ENCODE measurements around the gene COL27A1.

COL27A1 gene

DNA sequence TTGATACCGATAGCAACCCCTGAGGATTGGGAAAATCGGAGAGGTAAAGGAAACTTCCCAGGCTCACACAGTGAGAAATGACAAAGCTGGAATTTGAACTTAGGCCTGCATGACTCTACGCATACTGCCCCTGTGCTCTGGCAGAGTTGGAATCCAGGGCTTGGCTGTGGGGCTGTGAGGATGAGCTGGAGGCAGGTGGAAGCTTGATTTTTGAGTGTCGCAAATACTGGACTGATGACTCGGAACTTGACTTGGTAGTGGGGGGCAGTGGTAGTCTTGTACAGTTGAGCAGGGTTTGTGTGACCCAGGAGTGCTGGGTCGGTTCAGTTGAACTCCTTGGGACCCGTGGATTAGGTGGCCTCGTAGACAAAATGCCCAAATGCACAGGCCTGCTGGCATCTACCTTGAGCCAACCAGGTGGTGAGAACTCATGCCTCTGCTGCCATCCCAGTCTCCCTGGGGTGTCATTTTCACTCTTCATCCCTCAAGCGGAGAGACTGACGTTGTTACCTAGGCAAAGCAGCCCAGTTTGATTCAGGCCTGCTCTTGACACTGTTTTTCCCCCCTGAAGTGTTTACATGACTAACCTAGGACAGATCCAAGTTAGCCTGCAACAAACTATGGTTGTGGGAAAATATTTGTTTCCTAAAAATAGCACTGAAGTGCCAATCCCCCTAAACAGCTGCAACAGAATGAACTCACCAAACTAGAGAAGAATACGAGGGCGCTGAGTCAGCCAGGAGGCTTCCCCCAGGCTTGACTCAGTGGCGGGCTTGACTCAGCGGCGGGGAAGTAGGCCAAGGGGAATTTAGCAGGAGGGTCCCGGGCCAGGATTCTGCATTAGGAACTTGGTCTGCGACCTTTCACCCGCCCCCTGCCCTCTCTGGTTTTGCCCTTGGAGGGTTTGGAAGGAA lies 121.8 kb downstream of the COL27A1 start:
- DNase-seq = no peak

- DNase-seq = no peak
Measured at GRCh38 chr9:114278356-114278755, 123.0 kb downstream of the COL27A1 start.

DNA sequence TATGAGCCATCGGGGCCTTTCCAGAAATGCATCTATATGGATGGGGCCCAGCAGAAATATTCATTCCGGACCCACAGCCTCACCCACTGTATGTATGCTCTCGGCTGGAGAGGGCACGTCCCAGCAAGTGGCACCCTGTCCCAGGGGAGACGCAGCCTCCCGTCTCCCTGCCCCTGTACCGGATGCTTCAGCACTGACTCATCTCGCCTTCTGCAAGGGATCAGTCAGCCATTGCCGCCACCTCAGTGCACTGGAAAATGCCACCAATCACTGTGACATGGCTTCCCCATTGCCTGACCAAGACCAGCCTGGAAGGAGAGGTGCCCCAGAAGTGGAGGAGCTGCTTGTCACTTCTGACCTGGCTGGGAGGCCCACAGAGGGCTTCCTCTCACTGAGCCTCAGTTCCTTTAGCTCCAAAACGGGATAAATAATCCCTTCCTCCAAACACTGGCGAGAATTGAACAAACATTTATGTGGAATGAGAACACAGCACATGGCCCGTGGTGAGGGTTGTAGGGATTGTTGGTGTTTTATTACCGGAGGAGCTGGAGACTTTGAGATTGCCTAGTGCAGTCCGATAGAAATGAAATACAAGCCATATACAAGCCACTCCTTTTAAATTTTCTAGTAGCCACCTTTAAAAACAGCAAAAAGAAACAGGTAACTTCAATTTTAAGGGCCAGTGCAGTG lies 123.7 kb downstream of the COL27A1 start:
- no peak for DNase-seq

DNA sequence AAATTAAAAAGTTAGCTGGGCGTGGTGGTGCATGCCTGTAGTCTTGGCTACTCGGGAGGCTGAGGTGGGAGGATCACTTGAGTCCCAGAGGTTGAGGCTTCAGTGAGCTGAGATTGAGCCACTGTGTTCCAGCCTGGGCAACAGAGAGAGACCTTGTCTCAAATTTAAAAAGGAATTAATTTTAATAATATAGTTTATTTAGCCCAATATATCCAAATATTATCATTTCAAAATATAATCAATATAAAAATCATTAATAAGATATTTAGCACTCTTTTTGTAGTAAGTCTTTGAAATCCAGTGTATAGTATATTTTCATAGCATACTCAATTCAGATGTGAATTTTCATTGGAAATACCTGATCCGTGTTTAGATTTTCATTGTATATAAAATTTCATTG lies 124.4 kb downstream of the COL27A1 start:
- DNase-seq = no peak

GRCh38 chr9:114280636-114281472 lies 125.5 kb downstream of the COL27A1 start:
- DNase-seq = no peak

DNA sequence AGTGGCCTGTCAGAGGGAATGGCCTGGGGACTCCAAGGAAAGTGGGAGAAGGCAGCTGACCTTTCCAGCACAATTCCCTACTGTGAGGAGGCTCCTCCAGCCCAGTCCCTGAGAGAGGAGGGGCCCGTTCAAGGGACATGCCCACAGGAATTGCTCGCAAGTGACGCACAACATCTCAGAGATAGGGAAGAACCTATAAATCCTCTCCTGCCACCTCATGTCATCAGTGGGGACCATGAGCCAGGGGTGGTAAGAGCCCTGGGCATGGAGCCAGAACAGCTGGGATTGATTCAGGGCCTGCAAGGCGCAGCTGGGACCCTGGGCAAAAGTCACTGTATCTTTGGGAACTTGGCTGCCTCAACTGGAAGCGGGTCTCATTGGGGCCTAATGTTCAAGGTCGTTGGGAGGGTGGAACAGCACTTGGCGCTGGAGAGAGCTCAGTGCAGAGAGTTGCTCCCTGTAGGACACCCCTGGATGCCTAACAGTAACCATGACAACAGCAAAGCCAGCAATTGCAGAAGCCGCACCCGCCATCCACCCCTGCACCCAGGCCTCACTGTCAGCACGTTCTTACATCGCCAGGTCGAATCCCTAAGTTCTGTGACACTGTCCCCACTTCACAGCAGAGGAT lies 126.3 kb downstream of the COL27A1 start:
- no peak for DNase-seq

GRCh38 chr9:114282104-114282485 lies 126.8 kb downstream of the COL27A1 start:
- no peak for DNase-seq

DNA sequence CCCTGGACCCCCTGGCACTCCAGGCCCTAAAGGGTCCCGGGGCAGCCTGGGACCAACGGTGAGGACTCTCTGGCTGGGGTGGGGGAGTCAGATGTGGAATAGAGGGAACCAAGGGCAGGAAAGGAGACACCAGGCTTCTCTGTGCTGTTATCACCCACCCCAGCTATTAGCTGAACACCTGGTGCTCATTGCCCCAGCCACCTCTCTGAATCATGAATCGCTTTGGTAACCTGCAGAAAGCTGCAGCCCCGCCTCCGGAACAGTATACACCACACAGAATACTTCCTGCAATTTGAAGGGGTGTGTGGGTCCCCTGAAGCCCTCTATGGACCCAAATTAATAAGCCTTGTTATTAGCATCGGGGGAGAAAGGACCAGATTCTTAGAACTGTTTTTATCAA lies 127.2 kb downstream of the COL27A1 start:
- no peak for DNase-seq

- no peak for DNase-seq
Measured at GRCh38 chr9:114282926-114283325, 127.6 kb downstream of the COL27A1 start.

DNA sequence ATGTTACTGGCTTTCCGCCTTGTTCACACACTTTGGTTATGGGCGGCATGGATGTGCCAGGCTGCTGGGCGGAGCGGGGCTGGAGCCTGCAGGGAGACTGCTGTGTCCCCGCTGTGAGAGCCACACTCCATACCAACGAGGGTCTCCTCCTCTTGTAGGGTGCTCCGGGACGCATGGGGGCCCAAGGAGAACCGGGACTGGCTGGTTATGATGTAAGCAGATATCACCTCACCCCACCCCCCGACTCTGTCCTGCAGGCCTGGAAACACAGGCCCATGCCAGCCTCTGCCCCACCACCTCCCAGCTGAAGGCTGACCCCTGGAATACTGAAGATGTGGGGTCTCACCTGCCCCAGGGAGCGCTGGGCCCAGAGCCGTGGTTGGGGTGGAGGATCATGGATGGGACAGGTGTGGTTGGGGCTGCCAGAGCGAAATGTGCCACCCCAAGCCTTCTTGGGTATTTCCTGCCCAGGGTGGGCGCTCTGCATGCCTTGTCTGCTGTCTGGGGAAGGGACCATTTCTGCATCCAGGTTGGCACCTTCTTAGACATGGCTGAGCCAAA lies 128.3 kb downstream of the COL27A1 start:
- DNase-seq = no peak

DNA sequence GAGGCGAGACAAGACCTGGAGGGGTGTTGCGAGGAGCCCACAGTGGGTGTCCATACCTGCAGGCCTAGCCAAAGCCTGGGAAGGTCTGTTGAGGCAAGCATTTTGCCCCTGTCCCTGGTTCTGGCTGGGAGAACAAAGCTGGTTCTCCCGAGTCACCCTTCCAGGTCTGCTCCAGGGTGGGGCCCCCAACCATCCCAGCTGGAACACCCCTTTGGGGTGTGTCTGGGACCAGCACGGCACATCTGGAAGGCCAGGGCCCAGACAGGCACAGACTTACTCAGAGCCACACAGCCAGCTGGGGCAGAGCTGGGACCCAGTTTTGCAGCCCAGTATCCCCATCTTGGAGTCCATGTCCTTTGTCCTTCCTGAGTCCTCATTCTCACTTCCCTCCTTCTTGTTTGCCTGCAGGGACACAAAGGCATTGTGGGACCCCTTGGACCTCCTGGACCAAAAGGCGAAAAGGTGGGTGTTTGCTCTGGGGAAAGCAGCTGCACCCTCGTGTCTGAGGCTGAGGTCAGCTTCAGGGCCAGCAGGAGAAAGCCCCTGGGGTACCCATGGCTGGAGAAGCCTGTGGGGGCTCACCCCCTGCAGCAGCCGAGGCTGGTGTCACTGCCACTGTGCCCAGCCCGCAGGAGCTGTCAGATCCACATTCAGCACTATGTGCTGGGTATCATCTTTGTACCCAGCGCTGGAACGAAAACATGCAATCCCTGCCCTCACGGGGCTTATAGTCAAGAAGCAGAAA lies 129.2 kb downstream of the COL27A1 start:
- no peak for DNase-seq

GRCh38 chr9:114285166-114285867 lies 130.0 kb downstream of the COL27A1 start:
- DNase-seq = no peak

- no peak for DNase-seq
Measured at GRCh38 chr9:114286146-114286679, 130.9 kb downstream of the COL27A1 start.

DNA sequence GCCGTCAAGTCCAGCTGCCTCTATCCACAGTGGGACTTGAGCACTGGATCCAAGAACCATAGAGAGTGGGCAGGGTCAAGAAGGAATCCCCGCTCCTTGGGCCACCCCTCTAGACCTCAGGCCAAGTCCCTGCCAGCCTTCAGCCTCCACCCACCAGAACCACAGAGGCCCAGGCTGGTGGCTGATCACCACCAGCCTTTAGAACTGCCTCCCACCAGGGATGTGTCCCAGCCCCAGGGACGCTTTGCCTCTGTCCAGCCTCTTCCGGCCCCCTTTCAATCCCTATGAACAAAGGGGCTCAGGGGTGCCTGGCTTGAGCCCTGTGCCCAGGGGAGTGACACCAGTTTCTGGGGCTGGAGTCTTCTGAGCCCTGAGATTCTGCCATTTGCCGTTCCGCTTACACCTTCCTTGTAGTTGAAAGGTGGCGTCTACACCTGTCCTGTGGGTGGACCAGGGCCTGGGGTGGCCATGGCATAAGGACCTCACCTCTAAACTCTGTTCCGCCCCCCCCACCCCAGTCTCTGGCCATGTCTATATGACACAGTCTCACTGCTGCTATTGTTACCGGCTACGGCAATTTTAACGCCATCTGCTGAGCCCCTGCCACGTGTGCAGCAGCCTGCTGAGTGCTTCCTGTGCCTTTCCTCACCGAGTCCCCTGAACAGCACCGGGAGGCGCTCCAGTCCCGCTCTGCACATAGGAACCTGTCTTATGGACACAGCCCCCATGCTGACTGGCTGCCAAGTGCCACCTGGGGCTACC lies 131.8 kb downstream of the COL27A1 start:
- no peak for DNase-seq

DNA sequence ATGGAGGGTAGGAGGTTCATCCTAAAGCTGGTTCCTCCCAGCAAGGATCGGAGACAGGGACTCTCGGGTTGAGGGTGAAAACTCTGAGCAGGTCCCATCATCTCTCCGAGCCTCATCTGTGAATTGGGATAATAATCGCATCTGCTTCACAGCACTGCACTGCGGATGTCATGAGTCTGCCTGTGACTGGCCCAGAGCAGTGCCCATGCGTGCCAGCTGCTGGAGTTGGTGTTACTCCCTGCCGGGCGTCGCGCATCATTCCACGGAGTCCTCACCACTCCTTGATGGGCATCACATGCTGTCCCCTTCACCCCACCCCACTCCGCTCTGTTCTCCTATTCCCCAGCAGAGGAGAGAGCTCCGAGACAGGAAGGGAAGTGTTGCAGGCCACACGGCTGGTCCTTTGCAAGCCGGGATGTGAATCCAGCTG lies 132.4 kb downstream of the COL27A1 start:
- no peak for DNase-seq

- DNase-seq = no peak
Measured at GRCh38 chr9:114288193-114289091, 133.1 kb downstream of the COL27A1 start.

DNA sequence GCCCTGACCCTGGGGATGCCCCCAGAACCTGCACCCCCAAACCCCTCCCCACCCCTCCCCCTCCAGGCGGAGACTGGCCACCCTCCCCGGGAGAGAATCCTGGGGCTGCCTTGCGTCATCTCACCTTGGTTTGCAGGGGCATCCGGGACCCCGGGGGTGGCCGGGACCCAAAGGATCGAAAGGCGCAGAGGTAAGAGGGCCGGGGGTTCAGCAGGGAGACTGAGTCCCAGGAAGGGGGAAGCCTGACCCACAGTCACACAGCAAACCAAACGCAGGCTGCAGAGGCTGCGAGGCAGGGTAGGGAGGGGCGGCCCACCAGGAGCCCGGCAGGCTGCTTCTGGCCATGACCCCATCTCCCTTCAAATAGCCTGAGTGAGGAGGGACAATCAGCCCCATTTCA lies 133.8 kb downstream of the COL27A1 start:
- no peak for DNase-seq

DNA sequence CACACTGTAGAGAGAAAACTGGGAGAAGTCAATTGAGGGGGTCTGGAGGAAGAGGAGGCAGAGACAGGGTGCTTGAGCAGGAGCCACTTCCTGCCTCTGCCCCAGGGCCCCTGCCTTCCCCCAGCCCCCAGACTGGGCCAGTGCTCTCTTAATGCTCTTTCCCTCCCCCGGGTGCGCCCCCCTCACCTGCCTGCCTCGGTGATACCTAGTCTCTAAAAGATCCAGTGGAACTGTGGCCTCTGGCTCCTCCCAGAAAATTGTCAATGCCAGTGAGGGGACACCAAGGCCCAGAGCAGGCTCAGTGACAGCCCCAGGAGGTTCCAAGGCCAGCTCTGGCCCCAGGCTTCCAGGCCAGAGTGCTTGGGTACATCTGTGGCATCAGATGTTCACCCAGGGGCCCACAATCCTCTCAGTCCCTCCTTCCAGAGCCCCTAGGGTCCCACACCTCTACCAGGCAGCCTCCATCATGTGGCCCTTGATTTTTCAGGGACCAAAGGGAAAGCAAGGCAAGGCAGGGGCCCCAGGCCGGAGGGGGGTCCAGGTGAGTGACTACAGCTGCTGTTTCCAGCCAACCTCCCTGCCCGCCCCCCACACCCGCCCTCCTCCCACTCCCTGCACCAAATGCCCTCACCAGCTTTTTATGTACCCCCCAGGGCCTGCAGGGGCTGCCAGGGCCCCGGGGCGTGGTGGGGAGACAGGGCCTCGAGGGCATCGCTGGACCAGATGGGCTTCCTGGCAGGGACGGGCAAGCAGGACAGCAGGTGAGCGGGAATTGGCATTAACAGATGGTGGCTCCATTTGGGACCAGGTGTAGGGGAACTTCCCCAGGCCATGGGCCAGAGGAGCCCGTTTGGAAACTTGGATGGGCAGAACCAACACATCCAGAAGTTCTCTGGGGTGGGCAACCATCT lies 134.5 kb downstream of the COL27A1 start:
- DNase-seq = no peak

Measured in activated naive CD4-positive, alpha-beta T cell (primary cell).